OCI-LY3 (cell line): Measurements from ENCODE around the gene HAVCR1.

ENCODE experiments used
- CTCF ChIP-seq: fragments of 200-600, 300-600 bp; sonication (generic); IDR thresholded peaks from 2 replicates; pipeline ENCODE4 v1.5.1; 2014; ENCODE audit warnings: antibody characterized with exemption, low read length, low read depth
- EZH2phosphoT487 ChIP-seq: fragments of 200-600 bp; shearing (Covaris generic); IDR thresholded peaks from 2 replicates; pipeline ENCODE4 v1.6.1; 2018; ENCODE audit warnings: antibody characterized with exemption, mixed run types, low read depth

GRCh38 chr5:157045601-157046000 is 13.3 kb downstream of the HAVCR1 start:
- TF ChIP-seq CTCF (no peak), EZH2phosphoT487 (no peak)
